ACC112 (cell line): Measurements from ENCODE around the gene NOL6.

Experiments used
- H2AFZ ChIP-seq: fragments of 200-600 bp; sonication (generic); one replicate; pipeline ENCODE4 v1.6.0; 2017; ENCODE audit warnings: antibody characterized with exemption, low read length; ENCODE audit not compliant: unreplicated experiment
- H3K27ac ChIP-seq: fragments of 200-600 bp; sonication (generic); 2 replicates; pipeline ENCODE4 v1.5.1; 2014; ENCODE audit warnings: low read depth, mild to moderate bottlenecking, antibody characterized with exemption, low read length, moderate library complexity
- H3K27me3 ChIP-seq: fragments of 200-600 bp; sonication (generic); 2 replicates; pipeline ENCODE4 v1.6.1; 2014; ENCODE audit warnings: mild to moderate bottlenecking, antibody characterized with exemption, low read length, moderate library complexity, mixed read lengths; ENCODE audit not compliant: insufficient read depth
- H3K36me3 ChIP-seq: fragments of 200-600 bp; sonication (generic); 2 replicates; pipeline ENCODE4 v1.6.1; 2016; ENCODE audit warnings: mild to moderate bottlenecking, antibody characterized with exemption, low read length, moderate library complexity, mixed read lengths; ENCODE audit not compliant: insufficient read depth
- H3K4me1 ChIP-seq: fragments of 200-600 bp; sonication (generic); one replicate; pipeline ENCODE4 v1.6.1; 2016; ENCODE audit warnings: low read length, mixed read lengths; ENCODE audit not compliant: insufficient read depth, unreplicated experiment, control insufficient read depth
- H3K4me3 ChIP-seq: fragments of 200-600 bp; sonication (generic); 2 replicates; pipeline ENCODE4 v1.5.1; 2014; ENCODE audit warnings: mild to moderate bottlenecking, low read depth, low read length
- H3K79me2 ChIP-seq: fragments of 200-600 bp; sonication (generic); one replicate; pipeline ENCODE4 v1.6.0; 2016; ENCODE audit warnings: low read length; ENCODE audit not compliant: control insufficient read depth, unreplicated experiment, insufficient read depth

NOL6 gene

GRCh38 chr9:33414889-33415500 lies 58.7 kb downstream of the NOL6 start:
- no peaks in the 10 kb centered on the region for H3K36me3 ChIP-seq
- no peaks in the 10 kb centered on the region for H3K79me2 ChIP-seq
- no peaks in the 10 kb centered on the region for H3K4me1 ChIP-seq
- no peak overlapping the region for H2AFZ ChIP-seq
- peaks cover 8% of the 10 kb centered on the region; the same call in 1 of the 2 replicates for H3K27me3 ChIP-seq
- no peak overlapping the region for H3K27ac ChIP-seq
- no peak overlapping the region for H3K4me3 ChIP-seq

GRCh38 chr9:33414268-33414667 lies 59.5 kb downstream of the NOL6 start:
- Histone ChIP-seq H3K4me1 (no peaks in the 10 kb centered on the region), H2AFZ (no peak overlapping the region)

More at GRCh38 chr9:33414268-33414667, 59.5 kb downstream of the NOL6 start:
- Histone ChIP-seq H3K79me2 (no peaks in the 10 kb centered on the region), H3K36me3 (no peaks in the 10 kb centered on the region), H3K27me3 (peaks cover 8% of the 10 kb centered on the region; the same call in 1 of the 2 replicates), H3K4me3 (no peak overlapping the region), H3K27ac (no peak overlapping the region)
